GM19438 (cell line): ENCODE measurements around the gene SYNC.
"Not testable (repeated sequence)": the region's sequence is repeated elsewhere in the genome, so short reads cannot be mapped to it uniquely, and the experiment has no call there.

Source experiments
- ATAC-seq: cut with Tn5 transposase; IDR thresholded peaks from one replicate; pipeline ENCODE4 v1.9.1; 2021; ENCODE audit warnings: low read depth; ENCODE audit not compliant: unreplicated experiment

SYNC gene

DNA sequence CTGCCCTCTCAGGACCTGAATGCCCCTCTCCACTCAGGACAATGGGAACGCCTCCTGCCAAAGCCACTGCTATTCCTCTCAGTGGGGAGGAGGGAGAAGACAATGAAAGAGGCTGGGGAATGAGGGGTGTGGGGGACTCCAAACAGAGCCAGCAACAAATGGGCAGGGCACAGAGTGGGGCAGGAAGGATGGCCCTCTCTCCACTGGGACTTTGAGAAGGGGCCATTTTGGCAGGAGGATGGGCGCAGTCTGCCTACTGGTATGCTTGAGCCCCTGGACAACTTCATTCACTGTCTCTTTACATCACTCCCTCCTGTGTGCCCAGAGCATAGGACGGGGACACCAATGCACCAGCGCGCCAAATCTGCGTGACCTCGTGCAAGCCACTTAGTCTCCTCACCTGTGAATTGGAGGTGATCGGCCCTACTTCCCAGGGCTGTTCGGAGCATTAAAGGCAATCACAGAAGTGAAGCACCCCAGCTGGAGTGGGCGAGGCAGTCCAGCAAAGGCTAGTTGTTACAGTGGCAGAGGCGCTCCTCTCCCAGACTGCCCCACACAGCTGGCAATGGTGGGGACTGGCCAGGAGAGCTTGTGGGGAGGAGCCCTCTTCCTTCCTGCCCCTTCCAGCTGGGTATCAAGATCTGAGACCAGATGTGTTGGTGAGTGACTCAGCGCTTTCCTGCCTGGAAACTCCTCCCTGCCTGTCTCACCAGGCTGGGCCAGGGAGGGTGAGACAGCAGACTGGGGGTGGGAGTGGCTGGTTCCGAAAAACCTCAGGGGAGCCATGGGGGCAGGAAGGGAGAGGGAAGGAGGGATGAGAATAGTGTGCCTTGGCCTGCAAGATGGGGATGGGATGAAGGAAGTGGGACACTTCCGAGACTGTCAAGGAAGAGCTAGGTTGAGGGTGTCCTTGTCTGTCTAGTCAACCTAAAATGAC is 22.4 kb upstream of the SYNC start:
- ATAC-seq = no peak

DNA sequence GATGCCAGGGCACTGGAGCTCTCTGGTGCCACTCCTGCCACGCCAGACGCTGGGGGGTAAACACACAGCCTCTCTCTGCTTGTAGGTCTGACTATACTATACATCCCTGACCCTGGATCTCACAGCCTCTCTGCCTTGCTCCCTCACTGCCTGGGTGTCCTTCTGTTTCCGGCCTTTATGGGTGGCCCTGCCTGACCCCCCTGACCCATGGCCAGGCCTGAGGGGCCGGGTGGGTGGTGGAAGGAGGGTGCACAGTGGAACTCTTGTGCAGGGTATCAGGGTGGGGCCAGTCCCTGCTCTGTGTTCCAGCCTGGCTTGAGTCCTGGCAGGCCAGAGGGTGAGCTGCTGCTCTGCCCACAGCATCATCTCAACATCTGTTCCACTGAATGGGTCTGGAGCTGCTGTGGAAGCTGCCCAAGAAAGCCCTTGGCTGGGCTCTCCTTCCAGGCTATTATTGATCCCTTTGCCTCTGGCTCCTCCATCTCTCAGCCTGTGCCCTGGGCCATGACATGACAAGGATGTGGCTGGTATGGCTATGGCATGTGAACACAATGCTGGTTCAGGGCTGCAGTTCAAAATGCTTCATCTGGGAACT is 17.2 kb upstream of the SYNC start:
- ATAC-seq = no peak

DNA sequence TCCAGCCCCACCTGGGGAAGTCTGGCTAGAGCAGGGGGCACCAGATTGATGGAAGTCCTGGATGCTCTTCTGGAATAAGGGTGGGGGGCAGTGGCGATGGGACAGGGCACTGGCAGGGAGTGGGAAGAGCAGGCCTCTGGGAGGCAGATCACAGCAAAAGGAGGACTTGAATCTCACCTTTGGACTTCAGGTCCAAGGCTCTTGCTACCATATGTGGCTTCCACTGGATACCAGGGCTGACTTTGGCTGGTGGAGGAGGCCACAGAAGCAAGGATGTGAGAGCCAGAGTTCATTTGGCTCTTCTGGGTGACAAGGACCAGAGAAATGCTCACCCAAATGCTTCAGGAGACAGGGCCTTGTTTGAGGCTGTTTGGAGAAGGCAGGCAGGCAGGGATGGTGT is 16.0 kb upstream of the SYNC start:
- no peak for ATAC-seq

DNA sequence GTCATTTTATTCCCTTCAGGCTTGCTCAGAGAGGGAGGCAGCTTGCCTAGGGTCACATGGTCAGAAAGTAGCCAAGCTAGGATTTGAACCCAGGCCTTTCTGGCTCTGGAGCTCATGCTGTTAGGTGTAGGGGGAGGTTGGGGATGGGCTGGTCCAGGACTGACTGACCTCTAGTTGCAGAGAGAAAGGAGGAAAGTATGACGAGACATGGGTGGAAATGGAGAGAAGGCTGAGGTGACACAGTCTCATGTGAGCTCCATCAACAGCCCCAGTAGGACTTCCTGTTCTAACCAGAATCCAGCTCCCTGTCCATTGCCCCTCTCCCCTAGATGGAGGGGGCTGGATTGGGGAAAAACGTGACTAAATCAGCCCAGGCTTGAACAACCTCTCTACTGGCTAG is 15.5 kb upstream of the SYNC start:
- ATAC-seq = no peak

DNA sequence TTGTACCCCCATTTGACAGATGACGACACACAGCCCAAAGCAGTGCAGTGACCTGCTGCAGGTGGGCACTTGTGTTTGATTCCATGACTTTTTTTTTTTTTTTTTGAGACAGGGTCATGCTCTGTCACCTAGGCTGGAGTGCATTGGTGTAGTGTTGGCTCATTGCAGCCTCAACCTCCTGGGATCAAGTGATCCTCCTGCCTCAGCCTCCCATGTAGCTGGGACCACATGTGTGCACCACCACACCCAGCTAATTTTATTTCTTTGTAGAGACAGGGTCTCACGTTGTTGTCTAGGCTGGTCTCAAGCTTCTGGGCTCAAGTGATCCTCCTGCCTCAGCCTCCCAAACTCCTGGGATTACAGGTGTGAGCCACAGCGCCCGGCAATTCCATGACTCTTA is 14.9 kb upstream of the SYNC start:
- no peak for ATAC-seq

GRCh38 chr1:32716312-32717148 is 14.0 kb upstream of the SYNC start:
- no peak for ATAC-seq

- ATAC-seq = no peak
These were observed 13.3 kb upstream of the SYNC start for GRCh38 chr1:32715901-32716311.

DNA sequence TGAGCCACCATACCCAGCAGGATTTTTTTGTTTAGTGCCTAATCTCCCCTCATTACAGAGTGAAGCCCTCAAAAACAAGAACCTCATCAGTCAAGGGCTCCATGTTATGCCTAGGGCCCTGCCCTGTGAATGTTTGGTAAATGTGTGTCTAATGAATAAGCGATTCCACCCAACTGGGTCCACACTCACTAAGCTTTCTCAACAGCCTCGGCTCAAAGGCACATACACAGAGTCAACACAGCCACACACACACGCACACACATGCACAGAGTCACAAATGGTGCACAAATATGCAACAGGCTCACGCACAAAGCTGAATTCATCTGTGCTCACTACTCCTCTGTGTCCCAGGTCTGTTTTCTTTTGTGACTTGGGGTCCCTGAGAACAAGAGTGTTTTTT is 11.7 kb upstream of the SYNC start:
- ATAC-seq = no peak

- no peak for ATAC-seq
These were observed 10.5 kb upstream of the SYNC start for GRCh38 chr1:32713081-32713480.

- not testable (repeated sequence) for ATAC-seq
These were observed 8.7 kb upstream of the SYNC start for GRCh38 chr1:32711221-32711620.

DNA sequence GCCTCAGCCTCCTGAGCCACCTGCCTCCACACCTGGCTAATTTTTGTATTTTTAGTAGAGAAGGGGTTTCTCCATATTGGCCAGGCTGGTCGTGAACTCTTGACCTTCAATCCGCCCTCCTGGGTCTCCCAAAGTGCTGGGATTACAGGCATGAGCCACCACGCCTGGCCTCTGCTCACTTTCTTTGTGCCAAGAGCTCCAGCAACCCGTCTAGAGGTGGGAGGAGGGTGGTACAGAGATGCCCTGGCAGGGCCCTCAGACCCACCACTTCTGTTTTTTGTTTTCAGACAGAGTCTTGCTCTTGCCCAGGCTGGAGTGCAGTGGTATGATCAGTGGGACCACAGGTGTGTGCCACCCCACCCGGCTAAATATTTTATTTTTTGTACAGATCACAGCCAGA is 6.9 kb upstream of the SYNC start:
- no peak for ATAC-seq

DNA sequence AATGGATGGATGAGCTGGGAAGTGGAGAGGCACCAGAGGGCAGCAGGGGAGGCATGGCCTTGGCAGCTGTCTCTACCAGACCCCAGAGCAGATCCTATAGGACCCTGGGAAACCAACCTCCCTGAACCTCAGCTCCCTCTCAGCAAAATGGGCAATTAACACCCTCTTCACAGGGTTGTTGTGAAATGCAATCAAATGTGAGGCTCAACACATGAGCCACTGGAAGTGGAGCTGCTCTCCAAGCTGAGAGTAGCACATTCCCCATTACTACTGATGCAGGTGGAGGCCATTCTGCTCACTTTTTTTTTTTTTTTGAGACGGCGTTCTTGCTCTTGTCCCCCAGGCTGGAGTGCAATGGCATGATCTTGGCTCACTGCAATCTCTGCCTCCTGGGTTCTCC is 6.5 kb upstream of the SYNC start:
- no peak for ATAC-seq

GRCh38 chr1:32706491-32706890 is 3.9 kb upstream of the SYNC start:
- ATAC-seq = no peak

DNA sequence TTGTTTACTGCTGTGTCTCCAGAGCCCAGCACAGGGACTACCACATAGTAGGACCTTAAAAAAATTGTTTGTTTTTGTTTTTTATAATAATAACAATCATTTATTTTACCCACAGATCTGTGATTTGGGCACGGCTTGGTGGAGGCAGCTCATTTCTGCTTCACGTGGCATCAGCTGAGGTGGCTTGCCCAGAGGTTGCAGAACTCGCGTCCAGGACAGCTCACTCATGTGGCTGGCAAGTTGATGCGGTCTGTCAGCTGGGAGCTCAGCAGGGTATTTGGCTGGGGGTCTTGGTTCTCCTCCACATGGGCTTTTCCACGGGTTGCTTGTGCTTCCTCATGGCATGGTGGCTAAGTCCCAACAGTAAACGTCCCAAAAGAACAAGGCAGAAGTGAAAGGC is 2.9 kb upstream of the SYNC start:
- no peak for ATAC-seq

GRCh38 chr1:32703479-32704291 is 1.1 kb upstream of the SYNC start:
- no peak for ATAC-seq

DNA sequence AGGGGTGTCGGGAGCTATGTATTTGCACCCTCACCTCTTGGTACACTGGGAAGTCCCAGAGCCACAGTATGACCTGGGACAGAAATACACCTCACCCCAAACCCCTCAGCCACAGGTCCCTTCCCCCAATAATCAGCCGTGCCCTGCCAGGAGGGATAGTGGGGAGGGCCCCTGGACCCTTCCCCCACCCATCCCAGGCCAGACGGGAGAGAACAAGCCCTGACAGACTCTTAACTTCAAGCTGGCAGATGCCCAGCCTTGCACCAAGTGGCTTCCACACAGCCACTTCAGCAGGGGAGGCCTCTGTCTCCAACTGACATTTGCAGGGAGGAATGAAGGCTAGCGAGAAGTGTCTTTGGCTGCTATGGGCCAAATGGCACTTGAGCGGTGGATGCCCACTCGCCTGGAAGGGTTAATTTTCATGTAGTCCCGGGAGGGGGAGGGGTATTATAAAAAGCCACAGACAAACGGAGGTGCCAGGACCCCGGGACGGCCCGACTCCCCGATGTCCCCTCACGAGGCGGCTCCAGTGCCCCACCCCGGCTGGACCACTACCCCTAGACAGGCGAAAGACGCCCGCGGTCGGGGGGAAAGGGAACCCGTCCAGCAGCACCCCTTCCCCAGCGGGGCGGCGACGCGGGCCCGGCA is 495 bp downstream of the SYNC start:
- no peak for ATAC-seq

GRCh38 chr1:32701421-32701911 is 1.1 kb downstream of the SYNC start:
- no peak for ATAC-seq

DNA sequence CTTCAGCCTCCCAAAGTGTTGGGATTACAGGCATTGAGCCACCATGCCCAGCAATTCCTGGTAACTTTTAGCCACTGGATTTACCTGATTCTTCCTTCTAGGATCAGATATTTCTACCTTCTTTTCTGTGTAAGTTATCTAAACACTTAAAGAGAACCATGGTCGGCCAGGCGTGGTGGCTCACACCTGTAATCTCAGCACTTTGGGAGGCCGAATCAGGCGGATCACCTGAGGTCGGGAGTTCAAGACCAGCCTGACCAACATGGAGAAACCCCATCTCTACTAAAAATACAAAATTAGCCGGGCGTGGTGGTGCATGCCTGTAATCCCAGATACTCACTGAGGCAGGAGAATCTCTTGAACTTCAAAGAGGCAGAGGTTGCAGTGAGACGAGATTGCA is 5.6 kb downstream of the SYNC start:
- ATAC-seq = not testable (repeated sequence)

DNA sequence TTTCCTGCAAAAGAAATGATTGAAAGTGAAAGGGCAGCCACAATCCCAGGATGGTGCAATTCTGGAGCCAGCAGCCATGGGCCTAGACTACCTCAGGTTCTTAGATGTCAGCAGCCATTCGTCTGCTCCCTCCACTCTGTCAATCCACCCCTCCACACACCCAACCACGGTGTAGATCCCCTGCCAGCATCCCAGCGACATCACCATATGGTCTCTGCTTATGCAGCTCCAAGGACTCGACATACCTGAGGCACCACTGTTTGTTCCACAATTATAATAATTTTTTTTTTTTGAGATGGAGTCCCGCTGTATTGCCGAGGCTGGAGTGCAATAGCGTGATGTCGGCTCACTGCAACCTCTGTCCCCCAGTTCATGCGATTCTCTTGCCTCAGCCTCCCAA is 6.5 kb downstream of the SYNC start:
- ATAC-seq = no peak
